HepG2 (cell line): Measurements from ENCODE around the gene AQP10. TPM values are rescaled to one million over a fixed set of nuclear protein-coding genes. Genes with fewer than 3 reads are reported as not detected.

ENCODE experiments used
- ARNT2 ChIP-seq: sonication (generic); formaldehyde crosslinking; IDR thresholded peaks from 2 replicates; pipeline ENCODE4 v1.8.0; 2022; ENCODE audit warnings: mild to moderate bottlenecking, low read depth, missing genetic modification reagents, moderate library complexity
- BCLAF1 ChIP-seq: fragments of 450-650 bp; IDR thresholded peaks from 2 replicates; pipeline ENCODE4 v1.6.1; 2017; ENCODE audit warnings: mild to moderate bottlenecking
- CREB3 ChIP-seq: sonication (generic); formaldehyde crosslinking; IDR thresholded peaks from 2 replicates; pipeline ENCODE4 v1.5.0; 2020; ENCODE audit warnings: missing genetic modification reagents
- FOXO1 ChIP-seq: sonication (generic); formaldehyde crosslinking; IDR thresholded peaks from 2 replicates; pipeline ENCODE4 v1.4.0; 2020; ENCODE audit warnings: missing genetic modification reagents
- IKZF5 ChIP-seq: IDR thresholded peaks from 2 replicates; pipeline ENCODE4 v1.6.1; 2018; ENCODE audit warnings: missing genetic modification reagents, mild to moderate bottlenecking, missing compliant biosample characterization
- IRF1 ChIP-seq: sonication (generic); formaldehyde crosslinking; IDR thresholded peaks from 2 replicates; pipeline ENCODE4 v1.4.0; 2020; ENCODE audit warnings: low read depth, mild to moderate bottlenecking, missing genetic modification reagents
- IRX3 ChIP-seq: sonication (generic); formaldehyde crosslinking; IDR thresholded peaks from 2 replicates; pipeline ENCODE4 v1.8.1; 2023; ENCODE audit warnings: mild to moderate bottlenecking, low read depth, missing genetic modification reagents, borderline replicate concordance
- PHF20 ChIP-seq: sonication (generic); formaldehyde crosslinking; IDR thresholded peaks from 2 replicates; pipeline ENCODE4 v1.5.0; 2020; ENCODE audit warnings: mild to moderate bottlenecking, missing genetic modification reagents
- XBP1 ChIP-seq: sonication (generic); formaldehyde crosslinking; IDR thresholded peaks from 2 replicates; pipeline ENCODE4 v1.5.0; 2020; ENCODE audit warnings: missing genetic modification reagents
- ZBTB7A ChIP-seq: sonication (generic); formaldehyde crosslinking; IDR thresholded peaks from 2 replicates; pipeline ENCODE4 v1.8.0; 2022; ENCODE audit warnings: mild to moderate bottlenecking, missing genetic modification reagents
- ZFY ChIP-seq: sonication (generic); formaldehyde crosslinking; IDR thresholded peaks from 2 replicates; pipeline ENCODE4 v1.4.0; 2020; ENCODE audit warnings: missing genetic modification reagents
- ZMAT5 ChIP-seq: sonication (generic); formaldehyde crosslinking; IDR thresholded peaks from 2 replicates; pipeline ENCODE4 v1.5.0; 2020; ENCODE audit warnings: mild to moderate bottlenecking, low read depth, missing genetic modification reagents, borderline replicate concordance
- ZMYM2 ChIP-seq: sonication (generic); formaldehyde crosslinking; IDR thresholded peaks from 2 replicates; pipeline ENCODE4 v1.8.0; 2022; ENCODE audit warnings: mild to moderate bottlenecking, missing genetic modification reagents
- ZNF121 ChIP-seq: sonication (generic); formaldehyde crosslinking; IDR thresholded peaks from 2 replicates; pipeline ENCODE4 v1.5.0; 2020; ENCODE audit warnings: mild to moderate bottlenecking, missing genetic modification reagents
- ZNF232 ChIP-seq: sonication (generic); formaldehyde crosslinking; IDR thresholded peaks from 2 replicates; pipeline ENCODE4 v1.4.0; 2020; ENCODE audit warnings: missing genetic modification reagents, borderline replicate concordance
- ZNF292 ChIP-seq: sonication (generic); formaldehyde crosslinking; IDR thresholded peaks from 2 replicates; pipeline ENCODE4 v1.8.1; 2022; ENCODE audit warnings: mild to moderate bottlenecking, low read depth, missing genetic modification reagents, borderline replicate concordance
- ZNF335 ChIP-seq: sonication (generic); formaldehyde crosslinking; IDR thresholded peaks from 2 replicates; pipeline ENCODE4 v1.4.0; 2020; ENCODE audit warnings: missing genetic modification reagents
- ZNF503 ChIP-seq: sonication (generic); formaldehyde crosslinking; IDR thresholded peaks from 2 replicates; pipeline ENCODE4 v1.4.0; 2020; ENCODE audit warnings: missing genetic modification reagents
- ZNF552 ChIP-seq: sonication (generic); formaldehyde crosslinking; IDR thresholded peaks from 2 replicates; pipeline ENCODE4 v1.9.0; 2022; ENCODE audit warnings: missing genetic modification reagents, mild to moderate bottlenecking, borderline replicate concordance
- ZNF720 ChIP-seq: sonication (generic); formaldehyde crosslinking; IDR thresholded peaks from 2 replicates; pipeline ENCODE4 v1.4.0; 2020; ENCODE audit warnings: missing genetic modification reagents
- polyA plus RNA-seq, 8 experiments: library from polyadenylated mRNA; depleted of rRNA in 3 of 8; stranded (reverse) in 7 of 8; unstranded in 1 of 8; fragments of >200 nt; fragmentation: Illumina TruSeq in 4 of 8; extraction: Trizol in 4 of 8; gene quantifications; 2 replicates each; pipeline versions ENCODE4 v1.2.1 to v1.2.3, GENCODE V29; 2011 to 2016; ENCODE audit warnings: low read depth in 4 of 8, missing spikeins in 1 of 8, mixed read lengths in 1 of 8; ENCODE audit not compliant: insufficient read depth in 1 of 8
- total RNA-seq, 5 experiments: library from RNA; depleted of rRNA; stranded (reverse); fragments of >200 nt; fragmentation: Illumina TruSeq; extraction: Trizol; gene quantifications; 2 replicates each; pipeline ENCODE4 v1.2.3, GENCODE V29; 2016; ENCODE audit warnings: low read depth in 1 of 5

The AQP10 gene
- total and polyA plus RNA-seq, 2 of the 13 experiments (the other 11 are each of a cell fraction or from before 2014, with no cell fraction given) = 0.30 TPM; not detected in 1

- TF ChIP-seq BCLAF1 (no peak), ZMYM2 (CRISPR knock-in tag) (no peak), ZNF720 (CRISPR knock-in tag) (no peak), IRX3 (CRISPR knock-in tag) (no peak), ZBTB7A (no peak), ZNF335 (CRISPR knock-in tag) (no peak), ZNF503 (no peak; the same call in 1 of the 2 replicates), ZNF552 (CRISPR knock-in tag) (no peak), ZNF232 (no peak), IKZF5 (CRISPR knock-in tag) (no peak), IRF1 (no peak), ARNT2 (CRISPR knock-in tag) (no peak), PHF20 (no peak), CREB3 (no peak), FOXO1 (CRISPR knock-in tag) (0 out of 2 replicates have a peak, but pooled peaks have one; percentile 10), ZNF292 (CRISPR knock-in tag) (no peak), ZFY (CRISPR knock-in tag) (no peak), ZNF121 (CRISPR knock-in tag) (peak; percentile 75; the same call in 1 of the 2 replicates), ZMAT5 (CRISPR knock-in tag) (no peak), XBP1 (CRISPR knock-in tag) (no peak)
Observed at GRCh38 chr1:154335025-154335714, 14.3 kb downstream of the AQP10 start (continued).
